H9 (cell line): ENCODE results near the gene TECRL. TPM values are rescaled to one million over a fixed set of nuclear protein-coding genes. Genes with fewer than 3 reads are reported as not detected.

Experiments
- DNase-seq: peaks from one replicate; pipeline ENCODE4 v3.0.0-alpha.2; 2017
- H2AFZ ChIP-seq: one replicate; pipeline ENCODE4 v1.6.1; 2013; ENCODE audit warnings: mild to moderate bottlenecking, low read length, control low read depth, moderate library complexity
- H2AK5ac ChIP-seq: 2 replicates; pipeline ENCODE4 v1.6.1; 2013; ENCODE audit warnings: low read length, control low read depth, mixed read lengths; ENCODE audit not compliant: insufficient read length
- H2BK120ac ChIP-seq: one replicate; pipeline ENCODE4 v1.6.1; 2013; ENCODE audit warnings: low read depth, mild to moderate bottlenecking, low read length, control low read depth, inconsistent platforms; ENCODE audit not compliant: poor library complexity, severe bottlenecking
- H2BK12ac ChIP-seq: 2 replicates; pipeline ENCODE4 v1.6.1; 2013; ENCODE audit warnings: low read length, control low read depth, mixed read lengths, low read depth; ENCODE audit not compliant: insufficient read length
- H2BK15ac ChIP-seq: 2 replicates; pipeline ENCODE4 v1.6.1; 2013; ENCODE audit warnings: low read depth, low read length, control low read depth
- H2BK20ac ChIP-seq: one replicate; pipeline ENCODE4 v1.6.1; 2013; ENCODE audit warnings: low read depth, mild to moderate bottlenecking, low read length, control low read depth, inconsistent platforms; ENCODE audit not compliant: poor library complexity, severe bottlenecking
- H2BK5ac ChIP-seq: 2 replicates; pipeline ENCODE4 v1.6.1; 2013; ENCODE audit warnings: low read length, control low read depth, mixed read lengths; ENCODE audit not compliant: insufficient read length
- H3K14ac ChIP-seq: 2 replicates; pipeline ENCODE4 v1.6.1; 2013; ENCODE audit warnings: low read length, control low read depth; ENCODE audit not compliant: insufficient read depth
- H3K18ac ChIP-seq: 2 replicates; pipeline ENCODE4 v1.6.1; 2013; ENCODE audit warnings: low read depth, mild to moderate bottlenecking, mixed read lengths, low read length, control low read depth; ENCODE audit not compliant: insufficient read length
- H3K23ac ChIP-seq: 2 replicates; pipeline ENCODE4 v1.6.1; 2013; ENCODE audit warnings: low read length, control low read depth, mixed read lengths, low read depth; ENCODE audit not compliant: insufficient read length
- H3K23me2 ChIP-seq: 2 replicates; pipeline ENCODE4 v1.6.1; 2013; ENCODE audit warnings: low read depth, mild to moderate bottlenecking, mixed read lengths, low read length, control low read depth; ENCODE audit not compliant: insufficient read length, poor library complexity, severe bottlenecking
- H3K27ac ChIP-seq: 2 replicates; pipeline ENCODE4 v1.5.1; 2013; ENCODE audit warnings: low read length, control low read depth, mixed read lengths, low read depth; ENCODE audit not compliant: insufficient read length
- H3K27me3 ChIP-seq: 2 replicates; pipeline ENCODE4 v1.6.1; 2013; ENCODE audit warnings: low read length, control low read depth, inconsistent platforms; ENCODE audit not compliant: insufficient read depth
- H3K4ac ChIP-seq: 2 replicates; pipeline ENCODE4 v1.6.1; 2013; ENCODE audit warnings: low read depth, mild to moderate bottlenecking, control low read depth, inconsistent platforms, low read length, moderate library complexity
- H3K4me1 ChIP-seq: 2 replicates; pipeline ENCODE4 v1.6.1; 2013; ENCODE audit warnings: low read length, control low read depth, inconsistent platforms; ENCODE audit not compliant: insufficient read depth
- H3K4me2 ChIP-seq: 2 replicates; pipeline ENCODE4 v1.6.1; 2013; ENCODE audit warnings: low read length, control low read depth, mixed read lengths; ENCODE audit not compliant: insufficient read length, insufficient read depth
- H3K56ac ChIP-seq: 2 replicates; pipeline ENCODE4 v1.6.1; 2013; ENCODE audit warnings: low read depth, mild to moderate bottlenecking, mixed read lengths, low read length, control low read depth; ENCODE audit not compliant: insufficient read length
- H3K79me1 ChIP-seq: 2 replicates; pipeline ENCODE4 v1.6.1; 2013; ENCODE audit warnings: low read depth, mild to moderate bottlenecking, moderate library complexity, low read length, control low read depth, inconsistent platforms; ENCODE audit not compliant: insufficient read depth, poor library complexity, severe bottlenecking
- H3K79me2 ChIP-seq: 2 replicates; pipeline ENCODE4 v1.6.1; 2013; ENCODE audit warnings: low read length, control low read depth, inconsistent platforms; ENCODE audit not compliant: insufficient read depth
- H3K9ac ChIP-seq: 2 replicates; pipeline ENCODE4 v1.6.1; 2013; ENCODE audit warnings: low read length, control low read depth, mixed read lengths; ENCODE audit not compliant: insufficient read length; ENCODE audit errors: extremely low read depth
- H3K9me3 ChIP-seq: one replicate; pipeline ENCODE4 v1.6.1; 2013; ENCODE audit warnings: low read depth, low read length, inconsistent platforms; ENCODE audit not compliant: control insufficient read depth
- H3T11ph ChIP-seq: one replicate; pipeline ENCODE4 v1.6.1; 2013; ENCODE audit warnings: mild to moderate bottlenecking, low read length, control low read depth, inconsistent platforms
- H4K20me1 ChIP-seq: one replicate; pipeline ENCODE4 v1.6.1; 2013; ENCODE audit not compliant: control insufficient read depth, insufficient read length, insufficient read depth
- H4K5ac ChIP-seq: 2 replicates; pipeline ENCODE4 v1.6.1; 2013; ENCODE audit warnings: low read depth, mild to moderate bottlenecking, mixed read lengths, low read length, control low read depth; ENCODE audit not compliant: insufficient read length
- H4K8ac ChIP-seq: replicated peaks from 2 replicates; pipeline ENCODE4 v1.6.1; 2013; ENCODE audit warnings: low read length, control low read depth, mixed read lengths, low read depth; ENCODE audit not compliant: insufficient read length
- H4K91ac ChIP-seq: 2 replicates; pipeline ENCODE4 v1.6.1; 2013; ENCODE audit warnings: low read depth, mild to moderate bottlenecking, moderate library complexity, mixed read lengths, low read length, control low read depth; ENCODE audit not compliant: insufficient read length
- H3K27ac Mint-ChIP-seq, 3 experiments: 2 replicates in 2 of 3; 3 replicates in 1 of 3; pipeline ENCODE4 v1.8.0; 2020 to 2021; ENCODE audit warnings: mixed read lengths in 3 of 3, mild to moderate bottlenecking in 1 of 3, moderate library complexity in 1 of 3
- H3K27me3 Mint-ChIP-seq: 2 replicates; pipeline ENCODE4 v1.8.0; 2021; ENCODE audit warnings: low read depth, mild to moderate bottlenecking, moderate library complexity, mixed read lengths
- H3K36me3 Mint-ChIP-seq, 3 experiments: 2 replicates in 2 of 3; 3 replicates in 1 of 3; pipeline ENCODE4 v1.8.0; 2020 to 2021; ENCODE audit warnings: low read depth in 3 of 3, mixed read lengths in 3 of 3; ENCODE audit not compliant: insufficient read depth in 1 of 3
- H3K4me1 Mint-ChIP-seq, 2 experiments: 2 replicates each; pipeline ENCODE4 v1.8.0; 2020; ENCODE audit warnings: mixed read lengths in 2 of 2
- H3K4me3 Mint-ChIP-seq, 2 experiments: 2 replicates in 1 of 2; 3 replicates in 1 of 2; pipeline ENCODE4 v1.8.0; 2020 to 2021; ENCODE audit warnings: mild to moderate bottlenecking in 2 of 2, mixed read lengths in 2 of 2, moderate library complexity in 1 of 2
- H3K9me3 Mint-ChIP-seq, 2 experiments: 2 replicates in 1 of 2; 3 replicates in 1 of 2; pipeline ENCODE4 v1.8.0; 2020; ENCODE audit warnings: mild to moderate bottlenecking in 2 of 2, mixed read lengths in 2 of 2, moderate library complexity in 1 of 2
- WGBS: extraction: QIAGEN DNeasy Blood & Tissue Kit; methylation state at CpG from one replicate; pipeline ENCODE4 v1.1.7; 2013; ENCODE audit warnings: missing lambda C conversion rate, low lambda C conversion rate, mixed read lengths; ENCODE audit not compliant: insufficient read length; ENCODE audit errors: extremely low coverage; 5-methylcytosine and 5-hydroxymethylcytosine counted together
- total RNA-seq: library from RNA; stranded (reverse); gene quantifications from 2 replicates; pipeline ENCODE4 v1.2.1, GENCODE V29; 2021
- TF ChIP-seq, protein P1 (sequence below): fragments of 200-600 bp; sonication (generic); conservative IDR thresholded peaks from 3 replicates; pipeline ENCODE4 v1.8.0; 2021; ENCODE audit warnings: antibody characterized with exemption, mild to moderate bottlenecking

TECRL gene
- total RNA-seq, 1 experiment from 2014 or later: not detected

DNA sequence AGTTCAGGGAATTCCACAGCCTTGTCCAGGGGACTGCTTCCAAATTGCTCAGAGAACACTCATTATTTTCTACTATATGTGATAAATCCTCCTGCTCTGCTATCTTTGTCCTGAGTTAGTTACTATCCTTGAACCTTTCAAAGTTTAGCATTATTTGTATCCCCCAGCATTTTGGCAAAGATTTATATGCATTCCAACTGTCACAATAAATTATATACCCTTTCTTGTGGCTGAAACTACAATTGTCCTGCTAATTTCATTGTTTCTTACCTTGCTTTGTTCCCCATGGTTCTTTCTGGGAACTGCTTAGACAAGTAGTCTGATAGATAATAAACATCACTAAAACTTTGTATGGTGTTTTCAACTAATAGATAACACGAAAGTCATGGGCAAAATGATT lies 40.5 kb downstream of the TECRL start:
- Histone ChIP-seq H3K23me2 (no peaks in the 10 kb centered on the region), H2BK15ac (no peak overlapping the region), H2AK5ac (no peak overlapping the region), H4K5ac (no peak overlapping the region), H2BK20ac (no peak overlapping the region), H3K56ac (no peak overlapping the region), H2BK5ac (no peak overlapping the region), H3K4ac (no peak overlapping the region), H2AFZ (no peak overlapping the region), H3K79me2 (no peaks in the 10 kb centered on the region), H3K4me2 (no peak overlapping the region), H4K8ac (no peak overlapping the region), H3K4me1 (no peaks in the 10 kb centered on the region), H3K27ac (no peak overlapping the region), H2BK12ac (no peak overlapping the region), H3K18ac (no peak overlapping the region), H4K20me1 (no peaks in the 10 kb centered on the region), H3K9ac (no peak overlapping the region), H3K23ac (no peak overlapping the region), H3K14ac (no peak overlapping the region), H4K91ac (no peak overlapping the region), H2BK120ac (no peak overlapping the region), H3K27me3 (no peaks in the 10 kb centered on the region), H3K9me3 (no peaks in the 10 kb centered on the region), H3T11ph (no peak overlapping the region), H3K79me1 (no peaks in the 10 kb centered on the region)
- Mint-ChIP-seq H3K4me3 (no peak overlapping the region), H3K9me3 (peaks cover 0 to 4% of the 10 kb centered on the region in 2 experiments; a peak in 1 of 5 replicates), H3K27me3 (no peaks in the 10 kb centered on the region; the same call in 1 of the 2 replicates), H3K27ac (no peak overlapping the region), H3K36me3 (no peaks in the 10 kb centered on the region; a peak in 1 of 7 replicates), H3K4me1 (no peaks in the 10 kb centered on the region)
- DNase-seq: no peak
- no CpG with 5 or more reads among the region's 1 CpG for WGBS
- TF ChIP-seq, protein P1, sequence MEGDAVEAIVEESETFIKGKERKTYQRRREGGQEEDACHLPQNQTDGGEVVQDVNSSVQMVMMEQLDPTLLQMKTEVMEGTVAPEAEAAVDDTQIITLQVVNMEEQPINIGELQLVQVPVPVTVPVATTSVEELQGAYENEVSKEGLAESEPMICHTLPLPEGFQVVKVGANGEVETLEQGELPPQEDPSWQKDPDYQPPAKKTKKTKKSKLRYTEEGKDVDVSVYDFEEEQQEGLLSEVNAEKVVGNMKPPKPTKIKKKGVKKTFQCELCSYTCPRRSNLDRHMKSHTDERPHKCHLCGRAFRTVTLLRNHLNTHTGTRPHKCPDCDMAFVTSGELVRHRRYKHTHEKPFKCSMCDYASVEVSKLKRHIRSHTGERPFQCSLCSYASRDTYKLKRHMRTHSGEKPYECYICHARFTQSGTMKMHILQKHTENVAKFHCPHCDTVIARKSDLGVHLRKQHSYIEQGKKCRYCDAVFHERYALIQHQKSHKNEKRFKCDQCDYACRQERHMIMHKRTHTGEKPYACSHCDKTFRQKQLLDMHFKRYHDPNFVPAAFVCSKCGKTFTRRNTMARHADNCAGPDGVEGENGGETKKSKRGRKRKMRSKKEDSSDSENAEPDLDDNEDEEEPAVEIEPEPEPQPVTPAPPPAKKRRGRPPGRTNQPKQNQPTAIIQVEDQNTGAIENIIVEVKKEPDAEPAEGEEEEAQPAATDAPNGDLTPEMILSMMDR: no peak
